OCI-LY7 (cell line): ENCODE data around the gene HSBP1L1.

Source experiments
- CTCF ChIP-seq: fragments of 200-600 bp; sonication (generic); conservative IDR thresholded peaks from 2 replicates; pipeline ENCODE4 v1.5.1; 2014; ENCODE audit warnings: mild to moderate bottlenecking, antibody characterized with exemption, low read length, moderate library complexity, mixed read lengths
- EZH2phosphoT487 ChIP-seq: fragments of 200-600 bp; sonication (generic); IDR thresholded peaks from 2 replicates; pipeline ENCODE4 v1.6.1; 2018; ENCODE audit warnings: low read depth, borderline replicate concordance, mild to moderate bottlenecking, mixed run types, antibody characterized with exemption, low read length, moderate library complexity, mixed read lengths

- TF ChIP-seq CTCF (no peak), EZH2phosphoT487 (no peak)
Observed at GRCh38 chr18:79952456-79952995, 11.9 kb upstream of the HSBP1L1 start.
